HK-2 (cell line): ENCODE data around the gene AQP3.
"Not testable (repeated sequence)": the region's sequence is repeated elsewhere in the genome, so short reads cannot be mapped to it uniquely, and the experiment has no call there.

Experiments used
- DNase-seq: peaks from one replicate; pipeline ENCODE4 v3.0.0-alpha.2; 2018; ENCODE audit not compliant: unreplicated experiment

AQP3 gene

DNA sequence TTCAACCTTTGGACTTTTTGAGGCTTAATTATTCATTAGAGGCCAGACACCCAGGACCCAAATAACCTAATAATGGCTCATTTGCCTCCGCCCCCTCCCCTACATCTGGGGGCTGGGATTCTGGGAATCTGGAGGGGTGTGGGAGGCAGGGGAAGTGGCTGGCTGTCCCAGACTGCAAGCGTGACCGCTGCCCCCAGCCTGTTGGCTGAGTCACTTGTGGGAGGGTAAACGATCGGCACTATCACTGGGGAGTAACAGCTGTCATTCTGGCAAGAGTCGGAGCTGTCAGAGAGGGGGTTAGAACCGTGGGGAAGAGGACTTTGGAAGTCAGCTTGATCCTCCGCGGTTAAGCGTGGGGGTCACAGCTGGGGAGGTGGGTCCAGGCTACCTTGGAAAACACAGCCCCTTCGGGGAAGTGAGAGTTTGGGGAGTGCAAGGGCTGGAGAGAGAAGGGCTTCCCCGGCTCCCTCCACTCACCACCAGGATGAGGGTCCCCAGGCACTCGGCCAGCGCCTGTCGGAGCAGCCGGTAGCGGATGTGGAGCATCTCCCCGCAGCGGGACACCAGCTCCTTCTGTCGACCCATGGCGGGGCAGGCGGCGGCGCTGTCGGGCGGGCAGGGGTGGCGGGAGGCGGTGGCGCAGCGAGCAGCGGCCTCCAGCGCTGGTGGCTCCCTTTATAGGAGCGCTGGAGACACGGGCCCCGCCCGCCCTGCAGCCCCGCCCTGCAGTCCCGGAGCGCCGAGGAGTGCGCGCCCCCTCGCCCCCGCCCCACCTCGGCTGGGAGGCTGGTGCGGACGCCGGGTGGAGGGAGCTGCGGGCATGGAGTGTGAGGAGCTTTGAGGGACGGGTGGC lies at the start of gene AQP3:
Gene AQP3, minus strand, starts transcription at position 648 of the 853 bp plus-strand sequence. Its CDS starts 63 bp downstream, at position 585.
- DNase-seq = peak; percentile 53

DNA sequence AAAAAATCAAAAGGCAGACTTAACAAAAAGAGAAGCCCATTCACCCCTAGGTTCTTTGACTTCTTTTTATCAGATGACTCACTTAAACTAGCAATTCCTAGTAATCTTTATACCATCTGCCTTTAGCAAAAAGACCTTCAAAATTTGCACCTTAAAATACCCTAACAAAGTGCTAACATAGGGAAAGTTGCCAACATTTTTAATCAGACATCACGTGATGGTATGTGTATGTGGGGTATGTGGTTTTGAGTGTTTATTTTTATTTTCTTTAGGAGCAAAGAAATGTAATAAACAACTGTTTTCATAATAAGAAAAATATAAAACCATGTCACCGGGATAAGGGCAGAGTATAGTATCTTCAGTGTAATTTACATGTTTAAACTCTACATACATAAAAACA lies 46.4 kb upstream of the AQP3 start:
- DNase-seq = not testable (repeated sequence)

- DNase-seq = no peak
These were observed 41.7 kb upstream of the AQP3 start for GRCh38 chr9:33489066-33489465.

- not testable (repeated sequence) for DNase-seq
These were observed 37.9 kb upstream of the AQP3 start for GRCh38 chr9:33485312-33485711.

GRCh38 chr9:33480976-33481375 lies 33.6 kb upstream of the AQP3 start:
- DNase-seq = no peak

- DNase-seq = no peak
These were observed 32.7 kb upstream of the AQP3 start for GRCh38 chr9:33480106-33480505.

GRCh38 chr9:33476503-33476902 lies 29.1 kb upstream of the AQP3 start:
- DNase-seq = no peak

GRCh38 chr9:33475357-33475756 lies 28.0 kb upstream of the AQP3 start:
- DNase-seq = no peak

DNA sequence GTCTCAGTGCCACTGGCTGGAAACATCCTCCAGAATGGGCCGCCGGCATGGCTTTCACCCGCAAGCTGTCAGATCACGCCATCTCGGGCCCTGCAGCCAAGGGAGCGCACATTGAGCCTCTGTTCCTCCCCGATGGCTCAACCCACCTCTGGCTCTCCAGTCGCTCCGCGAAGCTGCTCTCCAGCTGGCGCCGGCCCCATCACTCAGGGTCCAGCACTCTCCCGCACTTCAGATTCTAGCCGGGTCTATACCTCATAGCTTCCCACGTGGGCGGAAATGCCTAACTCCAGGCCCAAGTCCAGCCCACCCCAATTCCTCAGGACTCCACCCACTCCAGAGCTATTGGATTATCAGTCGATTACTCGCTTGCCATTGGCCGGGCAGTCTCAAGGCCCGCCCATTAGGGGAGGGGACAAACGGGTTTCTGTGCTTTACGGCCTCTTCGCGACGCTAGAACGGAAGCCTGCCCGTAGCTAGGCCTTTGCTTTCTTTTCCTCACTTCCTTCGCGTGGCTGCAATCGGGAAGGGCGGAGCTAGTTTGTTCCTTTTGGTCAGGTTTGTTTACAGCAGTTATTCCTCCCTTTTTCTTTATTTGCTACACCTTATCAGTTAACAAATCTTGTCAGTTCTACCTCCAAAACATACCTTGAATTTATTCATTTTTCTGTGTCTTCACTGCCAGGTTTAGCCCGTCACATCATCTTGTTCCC lies 26.4 kb upstream of the AQP3 start, which contains the start of gene NOL6:
Gene NOL6, minus strand, starts transcription at position 282 of the 710 bp plus-strand sequence. Its CDS starts 82 bp downstream, at position 200.
- DNase-seq = peak; percentile 91

DNA sequence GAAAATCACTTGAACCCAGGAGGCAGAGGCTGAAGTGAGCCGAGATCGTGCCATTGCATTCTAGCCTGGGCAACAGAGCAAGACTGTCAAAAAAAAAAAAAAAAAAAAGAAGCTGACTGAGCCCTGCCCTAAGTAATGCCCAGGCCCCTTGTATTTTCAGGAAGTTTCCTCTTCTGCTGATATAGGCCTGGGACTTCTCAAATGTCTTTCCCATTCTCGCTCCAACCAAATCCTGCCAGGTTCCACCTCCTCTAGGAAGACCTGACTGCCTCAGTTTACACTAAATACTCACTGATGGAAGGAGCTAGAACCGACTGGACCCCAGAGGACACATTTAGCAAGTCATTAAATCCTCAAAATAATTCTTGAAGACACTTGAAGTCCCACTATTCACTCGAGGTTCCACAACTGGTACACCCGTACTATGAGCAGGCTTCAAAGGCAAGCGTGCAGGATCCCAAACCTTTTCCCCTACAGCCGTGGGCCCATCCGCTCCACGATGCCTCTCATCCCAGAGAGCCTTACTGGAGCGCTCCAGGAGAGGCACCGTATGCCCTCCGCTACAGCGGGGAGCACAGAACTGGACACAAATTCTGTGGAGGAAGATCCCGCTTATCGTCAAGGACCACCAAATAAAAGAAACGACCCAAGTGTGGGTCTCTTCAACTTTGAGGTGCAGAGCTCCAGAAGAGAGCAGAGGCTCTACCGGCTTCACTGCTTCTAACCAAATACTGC lies 25.7 kb upstream of the AQP3 start:
- DNase-seq = no peak

DNA sequence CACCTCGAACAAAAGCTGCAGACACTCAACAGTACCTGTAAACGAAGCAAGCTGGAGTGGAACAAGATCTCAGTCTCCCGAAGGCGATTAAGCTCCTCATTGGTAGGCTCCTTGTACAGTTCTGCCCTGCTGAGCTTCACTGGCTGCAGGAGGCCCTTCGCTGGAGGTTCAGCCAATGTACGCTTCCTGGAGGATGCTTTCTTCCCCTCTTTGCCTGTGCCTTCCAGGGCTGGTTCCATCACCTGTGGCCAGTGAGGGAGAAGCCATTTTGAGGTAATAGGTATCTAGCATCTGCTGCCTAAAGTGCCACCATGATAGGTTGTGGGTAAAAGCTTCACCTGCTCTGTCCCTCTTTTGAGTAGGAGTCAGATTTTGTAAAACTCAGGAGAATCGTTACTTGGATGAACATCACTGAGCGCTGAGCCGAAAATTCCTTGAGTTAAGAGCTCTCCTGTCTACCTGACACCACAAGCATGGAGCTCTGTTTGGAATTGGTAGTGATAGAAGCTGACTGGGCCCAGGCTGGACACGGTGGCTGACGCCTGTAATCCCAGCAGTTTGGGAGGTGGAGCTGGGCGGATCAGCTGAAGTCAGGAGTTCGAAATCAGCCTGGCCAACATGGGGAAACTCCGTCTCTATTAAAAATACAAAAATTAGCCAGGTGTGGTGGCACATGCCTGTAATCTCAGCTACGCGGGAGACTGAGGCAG lies 24.9 kb upstream of the AQP3 start:
- no peak for DNase-seq

DNA sequence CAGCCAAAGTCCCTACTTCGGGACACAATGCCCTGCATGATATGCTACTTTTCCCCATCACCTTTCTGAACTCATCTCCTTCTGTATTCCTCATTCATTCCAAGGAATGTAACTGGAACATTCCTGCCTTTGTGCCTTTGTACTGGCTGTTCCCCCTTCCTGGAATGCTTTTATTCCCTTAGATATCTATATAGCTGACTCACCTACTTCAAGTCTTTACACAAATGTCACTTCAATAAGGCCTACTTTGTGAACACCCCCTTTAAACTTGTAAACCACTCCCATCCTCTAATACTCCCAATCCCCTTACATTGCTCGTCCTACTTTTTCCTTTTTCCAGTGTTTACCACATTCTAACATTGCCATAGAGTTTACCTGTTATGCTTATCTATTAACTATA lies 24.0 kb upstream of the AQP3 start:
- DNase-seq = no peak

DNA sequence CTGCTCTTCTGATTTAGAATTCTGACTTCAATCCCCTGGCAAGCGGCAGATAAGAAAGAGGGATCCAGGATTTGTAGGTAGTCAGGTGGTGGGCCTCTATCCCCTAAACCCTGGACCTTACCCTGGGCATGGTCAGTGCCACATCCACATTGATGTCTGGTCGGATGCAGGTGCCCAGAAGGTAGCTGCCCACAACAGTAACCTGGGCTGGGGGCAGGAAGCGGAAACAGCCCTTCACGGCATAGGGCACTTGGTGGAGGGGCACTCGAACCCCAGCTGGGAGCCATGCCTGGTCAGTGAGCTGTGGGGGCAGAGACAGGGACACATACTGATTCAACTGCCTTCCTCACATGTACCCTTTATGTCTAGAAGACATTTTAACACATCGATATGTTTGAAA lies 22.5 kb upstream of the AQP3 start:
- DNase-seq = no peak

DNA sequence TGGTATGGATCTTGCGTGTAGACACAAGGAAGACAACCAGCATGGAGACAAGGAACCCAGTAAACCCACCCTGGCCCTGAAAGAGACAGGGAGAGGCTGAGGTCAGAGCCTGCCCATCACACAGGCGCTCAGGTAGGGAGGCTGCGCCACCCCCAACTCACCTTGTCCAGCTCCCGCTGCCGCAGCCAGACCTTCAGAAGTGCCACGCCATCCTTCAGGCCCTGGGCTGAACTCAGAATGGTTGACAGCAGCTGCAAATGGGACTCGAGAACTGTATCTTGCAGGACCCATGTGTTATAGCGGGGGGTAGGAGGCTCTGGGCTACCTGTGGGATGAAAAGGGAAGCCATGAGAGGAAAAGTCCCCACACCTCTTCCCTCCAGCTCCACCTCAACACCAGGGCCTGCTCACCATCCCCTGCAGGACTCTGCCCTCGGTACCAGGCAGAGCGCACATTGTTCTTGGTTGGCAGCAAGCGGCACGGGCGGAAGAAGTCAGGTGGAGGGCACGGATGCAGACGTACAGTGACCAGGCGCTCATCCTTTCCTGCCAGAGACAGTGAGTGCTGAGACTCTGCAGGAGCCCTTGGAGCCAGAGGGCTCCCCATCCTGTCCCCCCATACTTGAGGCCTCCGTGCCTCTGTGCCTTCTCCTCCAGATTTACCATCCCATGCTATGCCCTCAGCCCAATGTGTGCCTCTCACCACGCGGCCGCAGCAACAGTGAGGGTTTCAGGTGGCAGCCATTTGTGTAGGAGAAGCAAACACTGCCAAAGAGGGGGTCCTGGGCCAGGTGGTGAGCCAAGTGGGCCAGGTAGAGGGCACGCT lies 21.6 kb upstream of the AQP3 start:
- no peak for DNase-seq

DNA sequence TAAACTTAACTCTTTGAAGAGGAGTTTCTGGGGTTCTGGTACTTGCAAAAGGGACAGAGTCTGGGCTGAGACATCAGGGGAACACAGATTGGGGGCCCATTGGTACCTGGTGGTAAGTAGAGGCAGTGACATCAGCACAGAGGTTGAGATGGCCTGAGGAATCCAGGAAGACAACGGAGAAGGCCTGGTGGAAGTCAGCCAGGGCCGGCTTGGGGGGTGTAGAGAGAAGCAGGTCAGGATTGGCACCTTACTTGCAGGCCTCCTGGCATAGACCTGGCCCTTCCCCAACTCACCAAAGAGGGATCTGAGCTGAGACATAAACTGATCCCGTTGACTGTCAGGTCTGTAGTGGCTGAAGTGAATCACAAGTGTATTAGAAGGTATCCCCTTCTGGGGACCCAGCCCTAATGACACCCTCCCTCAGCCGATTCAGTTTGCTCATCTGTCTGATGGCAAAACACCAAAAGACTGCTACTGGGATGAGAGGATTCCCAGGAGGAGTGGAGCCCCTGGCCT lies 20.9 kb upstream of the AQP3 start:
- no peak for DNase-seq

DNA sequence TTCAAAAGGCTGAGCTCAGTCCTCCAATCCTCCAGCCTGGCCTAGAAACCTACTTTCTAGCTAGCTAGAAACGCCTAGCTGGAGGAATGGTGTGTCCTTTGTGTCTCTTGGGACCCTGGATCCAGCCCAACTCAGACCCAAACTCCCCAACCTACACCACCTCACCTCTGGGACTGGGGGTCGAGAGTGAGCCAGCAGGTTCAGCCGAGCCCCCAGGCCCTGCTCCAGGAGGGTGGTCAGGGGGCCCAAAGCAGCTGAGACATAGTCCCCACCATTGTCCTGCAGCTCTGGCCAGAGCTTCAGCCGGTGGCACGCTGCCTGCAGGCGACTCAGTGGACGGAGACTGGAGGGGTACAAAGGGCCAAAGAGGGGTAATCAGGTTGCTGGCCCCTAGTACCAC lies 20.1 kb upstream of the AQP3 start:
- DNase-seq = no peak

DNA sequence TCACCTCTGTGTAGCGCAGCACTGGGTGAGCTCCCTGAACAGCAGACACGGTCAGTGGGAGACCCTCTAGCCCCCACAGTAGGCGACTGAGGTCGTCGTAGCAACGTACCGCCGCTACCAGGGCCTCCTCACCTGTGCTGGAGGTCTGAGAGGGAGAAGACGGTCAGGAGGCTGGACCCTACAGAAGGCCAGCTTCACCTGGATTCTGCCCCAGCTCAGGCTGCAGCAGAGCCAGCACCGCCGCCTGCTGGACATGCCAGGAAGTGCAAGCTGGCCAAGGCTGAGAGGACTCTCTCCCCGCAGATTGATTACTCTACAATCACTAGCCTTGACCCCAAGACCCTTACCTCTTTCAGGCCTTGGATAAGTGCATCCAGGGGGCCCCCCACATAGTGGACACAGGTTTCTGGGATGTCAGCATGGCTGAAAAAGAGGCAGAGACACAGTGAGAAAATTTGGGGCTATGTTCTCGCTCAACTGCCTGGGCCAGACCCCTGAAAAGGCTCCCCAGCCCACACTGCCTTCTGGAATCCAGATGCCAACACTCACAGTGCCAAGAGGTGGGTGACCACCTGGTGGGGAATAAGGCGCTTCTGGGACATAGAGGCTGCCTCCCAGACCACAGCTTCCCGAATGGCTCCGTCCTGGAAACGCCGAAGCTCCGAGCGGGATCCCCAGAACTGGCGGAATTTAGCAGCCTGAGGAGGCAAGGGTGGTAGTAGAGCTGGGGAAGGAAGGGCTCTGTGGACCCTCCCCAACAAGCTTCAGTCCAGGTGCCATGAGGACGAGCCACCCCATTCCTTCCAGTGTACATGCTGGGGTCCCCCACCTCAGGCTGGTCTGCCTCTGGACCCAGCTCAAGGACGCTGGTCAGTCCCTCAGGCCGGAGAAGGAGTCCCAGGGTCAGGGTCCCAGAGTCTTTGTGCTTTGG lies 19.4 kb upstream of the AQP3 start:
- DNase-seq = peak; percentile 51

DNA sequence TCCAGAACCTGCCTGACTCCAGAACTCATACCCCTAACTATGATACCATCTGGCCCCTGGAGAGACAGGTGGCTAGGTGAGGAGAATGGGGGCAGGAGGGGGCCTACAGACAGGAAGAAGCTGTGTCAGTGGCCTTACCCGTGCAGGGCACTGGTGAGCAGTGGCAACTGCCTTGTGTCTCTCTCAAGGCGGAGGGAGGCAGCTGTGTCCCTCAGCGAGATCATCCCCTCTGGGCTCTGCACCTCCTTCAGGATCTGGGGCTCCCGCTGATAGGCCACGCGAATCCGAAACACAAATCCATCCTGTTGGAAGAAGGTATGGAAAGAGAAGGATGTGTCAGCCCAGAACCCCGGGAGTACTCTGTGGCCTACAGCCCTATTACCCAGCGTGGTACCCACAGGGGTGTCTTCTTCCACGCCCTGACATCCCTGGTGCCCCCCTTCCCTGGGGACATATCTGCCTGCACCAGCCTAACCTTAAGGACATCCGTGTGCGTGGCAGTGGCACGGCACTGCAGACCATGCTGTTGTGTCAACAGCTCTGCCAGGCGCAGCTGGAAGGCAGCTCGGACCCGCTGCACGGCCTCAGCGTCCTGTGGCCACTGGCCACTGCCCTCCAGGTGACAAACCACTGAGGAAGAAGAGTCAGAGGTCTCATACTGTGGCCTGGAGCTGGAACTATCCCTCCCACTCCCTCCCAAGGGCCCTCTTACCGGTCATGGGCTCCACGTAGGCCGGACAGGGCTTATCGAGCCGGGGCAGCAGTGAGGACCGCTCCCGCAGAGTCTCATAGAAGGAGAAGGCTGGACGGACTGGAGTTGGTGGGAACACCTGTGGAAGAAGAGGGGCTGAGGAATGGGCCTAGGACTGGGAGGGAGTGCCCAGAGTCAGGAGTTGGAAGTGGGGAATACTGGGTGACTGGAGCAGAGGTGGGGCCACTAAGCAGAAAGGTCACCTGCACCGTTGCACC lies 18.5 kb upstream of the AQP3 start:
- no peak for DNase-seq
